SK-N-SH treated with all-trans-retinoic acid at 6 μM for 48 hours (cell line): Measurements from ENCODE around the gene SAP30.

Source experiments
- ARNTL ChIP-seq: fragments of 450-650 bp; formaldehyde crosslinking; IDR thresholded peaks from 2 replicates; pipeline ENCODE4 v1.5.0; 2020; ENCODE audit warnings: low read depth, mild to moderate bottlenecking, moderate library complexity, borderline replicate concordance
- PPARA ChIP-seq: fragments of 250-450 bp; sonication (Bioruptor Pico); IDR thresholded peaks from 2 replicates; pipeline ENCODE4 v1.5.0; 2020; ENCODE audit warnings: mild to moderate bottlenecking, borderline replicate concordance
- ZC3H10 ChIP-seq: fragments of 250-450 bp; sonication (Bioruptor Pico); IDR thresholded peaks from 2 replicates; pipeline ENCODE4 v1.5.1; 2021; ENCODE audit warnings: mild to moderate bottlenecking, moderate library complexity
- ZFP30 ChIP-seq: fragments of 450-650 bp; formaldehyde crosslinking; IDR thresholded peaks from 2 replicates; pipeline ENCODE4 v1.5.0; 2022; ENCODE audit warnings: mild to moderate bottlenecking, moderate library complexity
- TF ChIP-seq, protein P1 (sequence below): fragments of 250-450 bp; sonication (Bioruptor Pico); IDR thresholded peaks from 2 replicates; pipeline ENCODE4 v1.5.1; 2020; ENCODE audit warnings: low read depth, mild to moderate bottlenecking, moderate library complexity
- TF ChIP-seq, protein P2 (sequence below): fragments of 250-450 bp; sonication (Bioruptor Pico); IDR thresholded peaks from 2 replicates; pipeline ENCODE4 v1.5.0; 2020; ENCODE audit warnings: mild to moderate bottlenecking, moderate library complexity

- TF ChIP-seq, protein P1, sequence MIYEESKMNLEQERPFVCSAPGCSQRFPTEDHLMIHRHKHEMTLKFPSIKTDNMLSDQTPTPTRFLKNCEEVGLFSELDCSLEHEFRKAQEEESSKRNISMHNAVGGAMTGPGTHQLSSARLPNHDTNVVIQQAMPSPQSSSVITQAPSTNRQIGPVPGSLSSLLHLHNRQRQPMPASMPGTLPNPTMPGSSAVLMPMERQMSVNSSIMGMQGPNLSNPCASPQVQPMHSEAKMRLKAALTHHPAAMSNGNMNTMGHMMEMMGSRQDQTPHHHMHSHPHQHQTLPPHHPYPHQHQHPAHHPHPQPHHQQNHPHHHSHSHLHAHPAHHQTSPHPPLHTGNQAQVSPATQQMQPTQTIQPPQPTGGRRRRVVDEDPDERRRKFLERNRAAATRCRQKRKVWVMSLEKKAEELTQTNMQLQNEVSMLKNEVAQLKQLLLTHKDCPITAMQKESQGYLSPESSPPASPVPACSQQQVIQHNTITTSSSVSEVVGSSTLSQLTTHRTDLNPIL (CRISPR knock-in tag), result no peak
- TF ChIP-seq ZC3H10 (CRISPR knock-in tag) (no peak), PPARA (no peak), ZFP30 (CRISPR knock-in tag) (no peak), ARNTL (no peak)
- TF ChIP-seq, protein P2, sequence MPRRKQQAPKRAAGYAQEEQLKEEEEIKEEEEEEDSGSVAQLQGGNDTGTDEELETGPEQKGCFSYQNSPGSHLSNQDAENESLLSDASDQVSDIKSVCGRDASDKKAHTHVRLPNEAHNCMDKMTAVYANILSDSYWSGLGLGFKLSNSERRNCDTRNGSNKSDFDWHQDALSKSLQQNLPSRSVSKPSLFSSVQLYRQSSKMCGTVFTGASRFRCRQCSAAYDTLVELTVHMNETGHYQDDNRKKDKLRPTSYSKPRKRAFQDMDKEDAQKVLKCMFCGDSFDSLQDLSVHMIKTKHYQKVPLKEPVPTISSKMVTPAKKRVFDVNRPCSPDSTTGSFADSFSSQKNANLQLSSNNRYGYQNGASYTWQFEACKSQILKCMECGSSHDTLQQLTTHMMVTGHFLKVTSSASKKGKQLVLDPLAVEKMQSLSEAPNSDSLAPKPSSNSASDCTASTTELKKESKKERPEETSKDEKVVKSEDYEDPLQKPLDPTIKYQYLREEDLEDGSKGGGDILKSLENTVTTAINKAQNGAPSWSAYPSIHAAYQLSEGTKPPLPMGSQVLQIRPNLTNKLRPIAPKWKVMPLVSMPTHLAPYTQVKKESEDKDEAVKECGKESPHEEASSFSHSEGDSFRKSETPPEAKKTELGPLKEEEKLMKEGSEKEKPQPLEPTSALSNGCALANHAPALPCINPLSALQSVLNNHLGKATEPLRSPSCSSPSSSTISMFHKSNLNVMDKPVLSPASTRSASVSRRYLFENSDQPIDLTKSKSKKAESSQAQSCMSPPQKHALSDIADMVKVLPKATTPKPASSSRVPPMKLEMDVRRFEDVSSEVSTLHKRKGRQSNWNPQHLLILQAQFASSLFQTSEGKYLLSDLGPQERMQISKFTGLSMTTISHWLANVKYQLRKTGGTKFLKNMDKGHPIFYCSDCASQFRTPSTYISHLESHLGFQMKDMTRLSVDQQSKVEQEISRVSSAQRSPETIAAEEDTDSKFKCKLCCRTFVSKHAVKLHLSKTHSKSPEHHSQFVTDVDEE (CRISPR knock-in tag), result no peak
These were observed 44.3 kb downstream of the SAP30 start for GRCh38 chr4:173415092-173415491.
